HG03439 (cell line): ENCODE data around the gene LPXN.

Source experiments
- ATAC-seq: cut with Tn5 transposase; IDR thresholded peaks from one replicate; pipeline ENCODE4 v1.9.1; 2021; ENCODE audit warnings: mild to moderate bottlenecking, moderate library complexity; ENCODE audit not compliant: unreplicated experiment

LPXN gene

DNA sequence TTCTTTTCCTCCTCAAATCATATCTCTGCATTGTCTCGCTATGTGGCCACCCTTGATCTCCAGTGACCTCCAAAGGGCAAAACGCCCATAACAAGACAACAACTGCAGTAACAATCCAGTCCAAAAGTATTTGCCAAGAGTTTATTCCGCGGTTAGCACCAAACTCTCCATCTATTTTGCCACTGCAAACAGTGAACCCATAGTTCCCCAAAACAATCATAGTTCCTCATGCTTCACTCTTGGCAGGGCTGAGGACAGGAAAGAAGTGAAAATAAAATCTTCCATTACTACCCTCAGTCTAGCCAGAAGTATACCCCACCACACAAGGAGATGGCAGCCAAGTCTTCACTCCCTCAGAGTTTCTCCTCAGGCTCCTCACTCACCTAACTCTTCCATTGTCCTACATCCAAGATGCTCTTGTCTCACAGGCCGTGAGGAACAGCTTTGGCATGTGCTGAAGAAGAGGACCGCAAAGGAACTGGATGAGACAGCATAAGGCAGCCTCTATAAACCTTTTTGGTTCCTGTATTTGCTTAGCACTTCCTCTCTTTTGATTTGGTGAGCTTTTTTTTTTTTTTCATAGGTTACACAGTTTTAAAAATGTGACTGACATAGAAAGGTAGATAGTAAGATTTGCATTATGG is at the start of gene LPXN:
LPXN (minus strand) TSS at position 480 of the 644 bp plus-strand sequence; CDS start at position 396, 84 bp downstream.
- no peak for ATAC-seq

DNA sequence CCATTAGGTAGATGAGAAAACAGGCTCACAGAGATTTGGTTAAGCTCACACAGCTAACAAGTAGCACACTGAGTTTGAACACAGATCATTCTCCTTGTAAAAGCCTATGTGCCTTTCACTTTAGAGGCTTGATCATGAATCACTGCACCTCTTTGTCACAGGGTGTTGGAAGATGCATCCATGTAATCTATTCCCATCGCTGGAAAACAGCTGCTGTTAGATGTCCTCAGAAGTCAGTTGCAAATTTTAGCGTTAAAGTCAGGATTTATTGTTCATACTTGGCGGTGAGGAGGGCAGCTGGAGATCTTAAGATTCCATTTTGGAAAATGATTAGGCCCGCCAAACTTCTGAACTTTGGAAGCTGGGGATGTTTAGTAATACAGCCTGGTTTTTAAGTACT is 49.4 kb upstream of the LPXN start:
- no peak for ATAC-seq

DNA sequence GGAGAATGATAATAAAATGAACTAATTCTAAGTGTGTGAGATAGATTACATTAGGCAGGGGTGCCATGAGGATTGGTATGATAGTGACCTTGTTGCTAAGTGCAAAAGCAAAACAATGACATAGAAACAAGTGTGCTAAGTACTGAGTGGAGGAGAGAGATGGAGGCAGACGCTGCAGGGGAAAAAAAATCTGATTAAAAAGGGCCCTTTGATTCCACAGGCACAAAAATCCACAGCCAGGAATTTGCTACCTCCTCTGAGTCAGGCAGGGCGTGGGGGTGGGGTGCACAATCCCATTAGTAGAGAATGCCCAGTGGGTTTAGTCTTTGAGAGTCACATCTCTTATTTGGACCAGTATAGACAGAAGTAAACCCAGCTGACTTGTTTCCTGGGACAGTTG is 46.7 kb upstream of the LPXN start, which contains the start of gene CNTF:
CNTF (plus strand) TSS at position 322 of the 400 bp plus-strand sequence. CDS start 88 bp downstream, outside the sequence.
- ATAC-seq, result no peak

- no peak for ATAC-seq
Observed at GRCh38 chr11:58621586-58622262, 46.1 kb upstream of the LPXN start.

- no peak for ATAC-seq
Observed at GRCh38 chr11:58617976-58618557, 42.4 kb upstream of the LPXN start.

DNA sequence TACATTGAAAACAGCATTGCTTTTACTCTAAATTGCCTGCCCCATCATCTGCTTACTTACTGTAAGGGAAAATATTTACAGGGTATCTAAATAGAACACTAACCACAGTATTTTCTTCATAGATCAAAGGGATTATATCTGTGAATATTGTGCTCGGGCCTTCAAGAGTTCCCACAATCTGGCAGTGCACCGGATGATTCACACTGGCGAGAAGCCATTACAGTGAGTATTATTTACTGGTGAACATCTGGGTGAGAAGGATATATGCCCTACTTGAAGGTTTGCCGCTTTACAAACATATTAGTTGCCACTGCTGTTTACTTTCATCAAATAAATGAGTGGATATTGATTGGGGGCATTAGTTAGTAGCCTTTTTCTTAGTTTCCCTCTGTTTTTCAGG is 40.9 kb upstream of the LPXN start:
- ATAC-seq, result no peak

- ATAC-seq, result no peak
Observed at GRCh38 chr11:58615559-58615958, 39.9 kb upstream of the LPXN start.

GRCh38 chr11:58613228-58613627 is 37.6 kb upstream of the LPXN start:
- ATAC-seq, result no peak

DNA sequence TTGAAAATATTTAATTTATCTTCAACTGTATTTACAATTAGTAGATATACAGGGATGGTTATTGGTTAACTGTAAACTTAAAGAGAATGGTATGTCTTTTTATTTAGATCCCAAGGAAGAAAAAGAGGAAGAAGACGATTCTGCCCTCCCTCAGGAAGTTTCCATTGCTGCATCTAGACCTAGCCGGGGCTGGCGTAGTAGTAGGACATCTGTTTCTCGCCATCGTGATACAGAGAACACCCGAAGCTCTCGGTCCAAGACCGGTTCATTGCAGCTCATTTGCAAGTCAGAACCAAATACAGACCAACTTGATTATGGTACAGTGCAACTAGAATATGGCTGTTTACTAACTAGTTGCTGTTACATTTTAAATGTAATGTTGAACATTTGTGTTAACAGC is 34.1 kb upstream of the LPXN start:
- ATAC-seq, result no peak

DNA sequence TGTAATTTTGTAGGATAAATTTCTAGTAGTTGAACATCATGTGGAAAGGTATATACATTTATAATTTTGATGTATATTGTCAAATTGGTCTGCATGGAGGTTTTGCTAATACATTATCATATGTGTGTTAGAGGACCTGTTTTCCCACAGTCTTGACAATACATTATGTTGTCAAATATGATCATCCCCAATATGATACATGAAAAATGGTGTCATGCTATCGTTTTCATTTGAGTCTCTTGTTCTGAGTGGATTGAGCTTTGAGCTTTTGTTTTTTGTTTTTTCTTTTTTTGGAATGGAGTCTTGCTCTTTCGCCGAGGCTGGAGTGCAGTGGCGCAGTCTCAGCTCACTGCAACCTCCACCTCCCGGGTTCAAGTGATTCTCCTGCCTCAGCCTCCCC is 32.7 kb upstream of the LPXN start:
- ATAC-seq, result no peak

GRCh38 chr11:58606930-58607714 is 31.5 kb upstream of the LPXN start:
- ATAC-seq, result no peak

- no peak for ATAC-seq
Observed at GRCh38 chr11:58600510-58600909, 24.9 kb upstream of the LPXN start.

GRCh38 chr11:58597486-58598144 is 22.0 kb upstream of the LPXN start:
- no peak for ATAC-seq

GRCh38 chr11:58596621-58597020 is 21.0 kb upstream of the LPXN start:
- no peak for ATAC-seq

DNA sequence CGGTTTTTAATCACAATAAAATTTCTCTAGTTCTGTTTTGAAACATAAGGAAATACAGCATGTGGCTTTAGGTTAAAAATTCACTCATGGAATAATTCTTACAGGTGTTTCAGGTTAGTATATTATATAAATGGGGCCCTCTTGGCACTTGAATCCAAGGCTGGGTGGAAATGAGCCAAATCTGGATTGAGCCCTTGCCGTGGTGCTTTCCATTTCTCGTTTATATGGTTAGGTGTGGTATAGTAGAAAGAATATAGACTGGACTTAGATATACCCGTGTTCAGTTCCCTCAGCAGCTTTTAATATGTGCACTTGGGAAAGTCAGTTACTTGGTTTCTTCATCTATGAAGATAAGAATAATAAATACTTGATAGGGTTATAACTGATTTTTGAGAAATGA is 19.2 kb upstream of the LPXN start:
- no peak for ATAC-seq

- ATAC-seq, result no peak
Observed at GRCh38 chr11:58592760-58593472, 17.3 kb upstream of the LPXN start.

- no peak for ATAC-seq
Observed at GRCh38 chr11:58591659-58592058, 16.0 kb upstream of the LPXN start.

DNA sequence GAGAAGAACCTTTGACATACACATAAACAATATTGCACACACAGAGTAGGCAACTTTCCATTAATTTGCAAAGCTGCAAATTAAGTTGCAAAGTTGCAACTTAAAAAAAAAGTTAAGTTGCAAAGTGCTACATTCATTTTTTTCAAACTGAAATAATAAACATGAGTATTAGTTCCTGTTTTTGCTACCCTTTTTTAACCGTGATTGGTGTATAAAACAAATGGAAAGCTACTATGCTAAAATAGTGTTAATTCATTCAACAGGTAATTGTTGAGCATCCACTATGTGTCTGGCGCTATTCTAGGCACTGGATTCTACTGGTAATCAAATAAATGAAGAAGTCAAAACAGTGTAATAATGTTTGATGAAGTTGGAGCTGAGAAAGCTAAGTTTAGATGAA is 11.3 kb upstream of the LPXN start:
- no peak for ATAC-seq

DNA sequence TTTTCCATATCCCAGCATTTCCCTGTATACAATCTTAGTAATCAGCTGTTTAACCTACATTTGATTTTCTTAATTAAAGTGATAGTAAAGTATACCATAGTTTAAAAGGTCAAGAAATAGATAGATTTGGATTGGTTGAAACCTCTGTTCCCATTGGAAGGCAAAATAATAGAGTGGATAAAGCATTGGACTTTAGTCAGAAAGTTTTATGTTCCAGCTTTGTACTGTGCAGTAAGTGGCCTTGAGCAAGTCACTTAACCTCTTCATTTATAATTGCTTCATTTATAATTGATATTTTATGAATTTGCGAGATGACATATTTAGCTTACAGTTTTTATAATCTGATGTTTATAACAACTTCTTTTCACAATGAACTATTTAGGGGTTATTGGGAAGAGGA is 6.8 kb upstream of the LPXN start:
- ATAC-seq, result no peak

GRCh38 chr11:58580311-58580710 is 4.7 kb upstream of the LPXN start:
- no peak for ATAC-seq
